NCI-H1436 treated with DMSO at 0.1 percent for 48 hours (cell line): ENCODE data around the gene RETN.

Experiments
- DNase-seq: peaks from one replicate; lab custom pipeline; 2025; lab: John Stamatoyannopoulos, UW

The RETN gene

DNA sequence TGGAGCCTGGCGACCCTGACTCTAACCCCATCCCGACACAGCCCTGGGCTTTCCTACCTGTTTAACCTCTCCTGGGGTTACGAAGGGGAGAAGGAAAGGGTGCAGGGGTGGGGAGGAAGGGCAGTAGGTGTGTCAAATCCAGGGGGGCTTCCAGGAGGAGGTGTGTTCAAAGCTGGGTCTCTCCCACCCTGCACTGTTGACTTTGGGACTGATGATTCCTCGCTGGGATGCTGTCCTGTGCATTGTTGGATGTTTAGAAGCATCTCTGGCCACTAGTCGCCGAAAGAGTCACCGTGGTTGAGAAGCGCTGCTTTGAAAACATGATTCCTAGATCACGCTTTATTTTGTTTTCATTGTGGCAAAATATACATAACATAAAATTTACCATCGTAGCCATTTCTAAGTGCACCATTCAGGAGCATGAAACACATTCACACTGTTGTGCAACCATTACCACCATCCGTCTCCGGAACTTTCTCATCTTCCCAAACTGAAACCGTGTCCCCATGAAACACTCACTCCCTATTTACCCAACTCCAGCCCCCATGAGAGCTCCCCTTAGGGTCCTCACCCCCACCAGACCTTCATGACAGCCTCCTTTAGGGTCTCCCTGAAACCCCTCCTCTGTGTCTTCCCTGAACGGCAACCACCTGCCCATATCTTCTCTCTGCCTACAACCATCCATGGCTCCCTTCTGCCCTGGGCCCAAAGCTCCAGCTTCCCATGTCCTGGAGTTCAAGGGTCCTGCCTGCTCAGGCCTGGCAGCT lies 37.5 kb downstream of the RETN start:
- no peak for DNase-seq

DNA sequence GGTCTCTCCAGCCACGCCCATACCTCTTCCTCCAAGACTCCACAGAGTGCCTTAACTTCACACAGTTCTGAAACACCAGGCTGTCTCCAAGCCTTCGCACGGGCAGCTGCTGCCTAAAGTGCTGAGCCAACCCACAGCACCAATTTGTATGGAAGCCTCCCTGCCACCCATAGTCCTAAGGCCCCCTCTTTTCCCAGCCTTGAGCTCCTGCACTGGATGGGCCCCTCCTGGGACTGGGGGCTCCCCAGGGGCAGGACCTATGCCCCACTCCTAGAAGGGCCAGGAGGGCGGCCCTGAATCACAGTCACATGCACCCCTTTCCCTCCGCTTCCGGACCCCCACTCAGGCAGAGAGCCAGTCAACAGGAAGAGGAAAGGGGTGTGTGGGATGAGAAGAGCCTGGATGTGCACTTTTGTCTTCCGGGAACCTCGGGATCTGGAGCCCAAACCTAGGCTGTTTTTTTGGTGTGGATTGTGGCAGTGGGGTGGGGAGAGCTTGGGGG lies 38.2 kb downstream of the RETN start:
- no peak for DNase-seq

DNA sequence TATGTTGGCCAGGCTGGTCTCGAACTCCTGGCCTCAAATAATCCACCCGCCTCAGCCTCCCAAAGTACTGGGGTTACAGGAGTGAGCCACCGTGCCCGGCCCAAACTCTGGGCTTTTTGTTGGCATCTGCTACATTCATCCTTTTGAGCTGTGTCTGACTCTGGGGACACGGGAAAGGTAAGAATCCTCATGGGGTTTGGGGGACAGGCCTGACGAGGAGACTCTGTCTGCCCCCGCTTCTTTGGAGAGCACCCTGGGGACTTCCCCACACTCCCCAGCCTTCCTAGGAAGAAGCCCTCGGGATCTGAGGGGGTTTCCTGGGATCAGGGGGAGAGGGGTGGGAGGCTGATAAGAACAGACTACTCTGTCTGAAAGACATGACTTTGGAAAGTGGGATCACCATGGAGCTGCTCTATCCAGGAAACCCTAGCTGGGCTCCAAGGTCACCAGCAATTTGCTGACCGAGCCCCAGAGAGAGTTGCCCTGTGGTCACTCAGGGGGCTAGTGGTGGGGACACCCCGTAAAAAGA lies 41.1 kb downstream of the RETN start:
- no peak for DNase-seq

DNA sequence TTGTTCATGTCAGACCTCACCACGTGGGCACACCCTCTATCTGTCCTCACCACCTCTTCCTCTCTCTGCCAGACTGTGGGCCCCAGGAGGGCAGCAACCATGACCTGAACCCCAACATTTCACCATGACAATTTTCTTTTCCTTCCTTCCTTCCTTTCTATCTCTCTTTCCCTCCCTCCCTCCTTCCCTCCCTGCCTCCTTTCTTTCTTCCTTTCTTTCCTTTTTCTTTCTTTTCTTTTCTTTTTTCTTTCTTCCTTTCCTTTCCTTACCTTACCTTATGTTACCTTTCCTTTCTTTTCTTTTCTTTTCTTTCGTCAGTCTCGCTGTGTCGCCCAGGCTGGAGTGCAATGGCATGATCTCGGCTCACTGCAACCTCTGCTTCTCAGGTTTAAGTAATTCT lies 41.8 kb downstream of the RETN start:
- DNase-seq, result no peak

DNA sequence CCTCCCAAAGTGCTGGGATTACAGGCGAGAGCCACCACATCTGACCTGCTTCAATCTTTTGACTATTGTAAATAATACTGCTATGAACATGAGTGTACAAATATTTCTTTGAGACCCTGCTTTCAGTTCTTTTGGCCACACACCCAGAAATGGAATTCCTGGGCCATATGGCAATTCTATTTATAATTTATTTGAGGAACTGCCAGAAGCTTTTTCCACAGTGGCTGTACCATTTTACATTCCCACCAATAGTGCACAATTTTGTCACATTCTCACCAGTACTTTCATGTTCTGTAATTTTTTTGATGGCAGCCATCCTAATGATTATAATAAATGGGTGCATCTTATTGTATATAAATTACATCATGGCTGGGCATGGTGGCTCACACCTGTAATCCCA lies 46.8 kb downstream of the RETN start:
- DNase-seq, result no peak

DNA sequence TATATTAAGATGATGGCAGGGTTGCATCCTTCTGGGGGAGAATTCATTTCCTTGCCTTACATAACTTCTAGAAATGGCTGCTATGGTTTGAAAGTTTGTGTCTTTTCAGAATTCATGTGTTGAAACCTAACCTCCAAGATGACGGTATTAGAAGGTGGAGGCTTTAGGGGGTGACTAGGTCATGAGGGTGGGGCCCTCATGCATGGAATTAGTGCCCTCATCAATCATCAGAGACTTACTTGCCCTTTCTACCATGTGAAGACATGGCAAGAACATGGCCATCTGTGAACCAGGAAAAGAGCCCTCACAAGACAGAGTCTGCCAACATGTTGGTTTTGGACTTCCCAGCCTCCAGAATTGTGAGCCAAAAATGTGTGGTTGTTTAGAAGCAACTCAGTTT lies 47.9 kb downstream of the RETN start:
- no peak for DNase-seq

DNA sequence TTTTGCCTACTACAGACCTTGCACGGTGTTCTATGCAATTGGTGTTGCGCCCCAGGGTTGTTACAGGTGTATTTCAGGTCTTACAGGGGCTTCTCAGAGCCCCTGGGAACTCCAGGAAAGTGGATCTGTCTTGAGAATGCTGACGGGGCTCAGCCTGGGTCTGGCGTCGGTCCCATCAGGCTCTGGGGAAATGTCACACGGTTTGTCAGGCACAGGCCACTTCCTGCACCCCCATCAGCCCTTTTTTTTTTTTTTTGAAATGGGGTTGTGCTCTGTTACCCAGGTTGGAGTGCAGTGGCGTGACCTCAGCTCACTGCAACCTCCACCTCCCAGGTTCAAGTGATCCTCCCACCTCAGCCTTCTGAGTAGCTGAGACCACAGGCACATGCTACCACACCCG lies 49.8 kb downstream of the RETN start:
- no peak for DNase-seq
